Mammary epithelial cell (primary cell): ENCODE data around the gene LCA5.

ENCODE experiments used
- CTCF ChIP-seq, 2 donors: IDR thresholded peaks in 1 of 2; conservative IDR thresholded peaks in 1 of 2; 2 replicates each; pipeline ENCODE4 v1.5.1; 2011 to 2012; ENCODE audit warnings: inconsistent platforms in 2 of 2, low read length in 2 of 2, mild to moderate bottlenecking in 2 of 2, control low read depth in 1 of 2, low read depth in 1 of 2; ENCODE audit not compliant: insufficient read depth in 1 of 2; ENCODE audit errors: extremely low read depth in 1 of 2
- EZH2 ChIP-seq: IDR thresholded peaks from 2 replicates; pipeline ENCODE4 v1.6.1; 2012; ENCODE audit warnings: low read length, inconsistent platforms, borderline replicate concordance

- TF ChIP-seq CTCF (conservative IDR thresholded peaks at IDR 0.05 in 1 of 2, IDR thresholded peaks at IDR 0.05 in 1 of 2; ENCODE audit: extremely low read depth in 1 of 2, insufficient read depth in 1 of 2, low read depth in 1 of 2, low read length in 2 of 2) = no peak
- no peak for TF ChIP-seq EZH2
These were observed 101.0 kb downstream of the LCA5 start for GRCh38 chr6:79436241-79436640.
